A549 treated with AZD9567 at 1 μM for 4 hours (cell line): ENCODE measurements around the gene TUB. TPM values are rescaled to one million over a fixed set of nuclear protein-coding genes. Genes with fewer than 3 reads are reported as not detected.

Experiments
- total RNA-seq: library from RNA; stranded (reverse); fragments of 200-300 nt; extraction: Qiagen RNA extraction; gene quantifications from 5 replicates; pipeline ENCODE4 v1.2.3, GENCODE V29; 2022; ENCODE audit not compliant: insufficient read depth

Gene TUB, protein sequence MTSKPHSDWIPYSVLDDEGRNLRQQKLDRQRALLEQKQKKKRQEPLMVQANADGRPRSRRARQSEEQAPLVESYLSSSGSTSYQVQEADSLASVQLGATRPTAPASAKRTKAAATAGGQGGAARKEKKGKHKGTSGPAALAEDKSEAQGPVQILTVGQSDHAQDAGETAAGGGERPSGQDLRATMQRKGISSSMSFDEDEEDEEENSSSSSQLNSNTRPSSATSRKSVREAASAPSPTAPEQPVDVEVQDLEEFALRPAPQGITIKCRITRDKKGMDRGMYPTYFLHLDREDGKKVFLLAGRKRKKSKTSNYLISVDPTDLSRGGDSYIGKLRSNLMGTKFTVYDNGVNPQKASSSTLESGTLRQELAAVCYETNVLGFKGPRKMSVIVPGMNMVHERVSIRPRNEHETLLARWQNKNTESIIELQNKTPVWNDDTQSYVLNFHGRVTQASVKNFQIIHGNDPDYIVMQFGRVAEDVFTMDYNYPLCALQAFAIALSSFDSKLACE
- 5.8 to 8.8 TPM (median 7.6 TPM) in 5 replicates for total RNA-seq

GRCh38 chr11:8080674-8081590 is at the start of gene TUB:
TSS of gene TUB (plus strand) at chr11:8081211. CDS start at chr11:8081511, 300 bp downstream.

Other genes starting within 250 kb of the TUB start
- not detected in 5 replicates for gene OR10A6, start 149.9 kb upstream of the TUB start, total RNA-seq
- not detected in 5 replicates for gene OR10A3, start 139.5 kb upstream of the TUB start, total RNA-seq
- gene NLRP10, start 115.8 kb upstream of the TUB start, total RNA-seq: not detected in 5 replicates
- 313 to 586 TPM (median 325 TPM) in 5 replicates for gene EIF3F, start 93.9 kb upstream of the TUB start, total RNA-seq
- gene RIC3, start 87.8 kb downstream of the TUB start, total RNA-seq: 2.3 to 2.7 TPM (median 2.7 TPM) in 5 replicates
- gene LMO1, start 182.7 kb downstream of the TUB start, total RNA-seq: 1.7 to 3.5 TPM (median 2.0 TPM) in 5 replicates